Retina (tissue), 1 donor: ENCODE data around the gene TXN.
"Not testable (repeated sequence)": the region's sequence is repeated elsewhere in the genome, so short reads cannot be mapped to it uniquely, and the experiment has no call there.

ENCODE experiments used
- DNase-seq: peaks from one replicate; pipeline ENCODE4 v3.0.0-alpha.2; 2016

TXN gene

DNA sequence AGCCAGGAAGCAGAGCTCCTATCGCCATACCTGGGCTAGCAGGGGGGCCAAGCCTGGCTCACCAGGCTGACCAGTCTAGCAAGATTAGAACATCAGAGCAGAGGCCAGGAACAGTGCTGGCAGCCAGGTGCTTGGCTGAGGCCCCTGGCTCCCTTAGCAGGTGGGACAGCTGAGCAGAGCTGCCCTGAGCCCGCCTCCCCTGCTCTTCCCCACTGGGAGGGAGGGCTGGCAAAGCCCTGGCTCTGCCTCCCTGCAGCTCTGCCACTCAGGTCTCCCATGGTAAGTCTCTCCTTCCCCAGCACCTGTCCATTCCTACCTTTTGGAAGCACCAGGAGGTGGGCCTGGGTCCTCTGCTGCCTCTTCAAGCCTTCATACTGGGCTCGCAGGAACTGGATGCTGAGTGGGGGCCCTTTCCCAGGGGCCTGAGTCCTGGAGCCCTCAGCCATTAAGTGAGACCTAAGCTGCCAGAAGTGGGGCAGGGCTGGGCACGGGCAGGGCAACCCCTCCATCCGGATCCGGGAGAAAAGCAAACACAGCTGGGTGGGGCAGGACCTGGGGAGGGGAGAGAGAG, 49.2 kb downstream of the TXN start:
- no peak for DNase-seq

DNA sequence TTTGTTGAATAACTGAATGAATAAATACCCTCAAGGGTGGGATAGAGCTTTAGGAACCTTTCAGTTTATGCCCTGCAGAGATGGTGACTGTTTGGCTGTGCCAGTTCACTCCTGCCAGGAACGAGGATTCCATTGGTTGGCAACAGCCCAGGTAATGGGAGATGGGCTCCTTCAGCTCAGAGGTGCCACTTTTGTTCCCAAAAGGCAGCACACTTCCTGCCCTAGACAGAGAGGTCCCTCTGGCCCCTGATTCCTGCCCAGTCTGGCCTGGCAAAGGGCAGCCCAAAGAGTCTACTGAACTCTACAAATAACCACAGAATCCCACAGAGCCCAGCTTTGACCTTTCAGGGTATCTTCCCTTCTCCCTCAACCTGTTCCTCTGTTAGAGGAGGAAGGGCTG, 49.9 kb downstream of the TXN start:
- DNase-seq, result no peak

DNA sequence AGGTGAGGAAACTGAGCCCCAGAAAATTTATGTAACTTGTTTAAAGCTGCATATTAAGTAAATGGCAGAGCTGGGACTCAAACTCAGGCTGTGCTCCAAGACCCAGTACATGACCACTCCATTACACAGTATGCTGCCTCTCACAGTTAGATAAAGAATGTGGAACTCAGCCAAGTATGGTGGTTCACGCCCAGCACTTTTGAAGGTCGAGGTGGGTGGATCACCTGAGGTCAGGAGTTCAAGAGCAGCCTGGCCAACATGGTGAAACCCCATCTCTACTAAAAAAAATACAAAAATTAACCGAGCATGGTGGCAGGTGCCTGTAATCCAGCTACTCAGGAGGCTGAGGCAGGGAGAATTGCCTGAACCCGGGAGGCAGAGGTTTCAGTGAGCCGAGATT, 50.7 kb downstream of the TXN start:
- not testable (repeated sequence) for DNase-seq

DNA sequence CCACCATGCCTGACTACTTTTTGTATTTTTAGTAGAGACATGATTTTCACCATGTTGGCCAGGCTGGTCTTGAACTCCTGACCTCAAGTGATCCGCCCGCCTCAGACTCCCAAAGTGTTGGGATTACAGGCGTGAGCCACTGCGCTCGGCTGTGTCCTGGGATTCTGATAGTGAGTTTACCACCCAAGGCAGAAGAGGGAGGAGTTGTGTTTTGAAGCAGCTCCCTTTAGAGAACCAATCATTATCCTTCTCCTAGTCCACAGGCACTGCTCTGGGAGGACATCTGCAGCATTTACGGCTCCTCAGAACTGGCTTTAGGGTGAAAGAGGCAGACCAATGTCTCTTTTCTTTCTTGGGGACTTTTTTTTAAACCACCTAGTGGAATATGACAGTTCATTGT, 54.1 kb downstream of the TXN start:
- DNase-seq, result no peak

DNA sequence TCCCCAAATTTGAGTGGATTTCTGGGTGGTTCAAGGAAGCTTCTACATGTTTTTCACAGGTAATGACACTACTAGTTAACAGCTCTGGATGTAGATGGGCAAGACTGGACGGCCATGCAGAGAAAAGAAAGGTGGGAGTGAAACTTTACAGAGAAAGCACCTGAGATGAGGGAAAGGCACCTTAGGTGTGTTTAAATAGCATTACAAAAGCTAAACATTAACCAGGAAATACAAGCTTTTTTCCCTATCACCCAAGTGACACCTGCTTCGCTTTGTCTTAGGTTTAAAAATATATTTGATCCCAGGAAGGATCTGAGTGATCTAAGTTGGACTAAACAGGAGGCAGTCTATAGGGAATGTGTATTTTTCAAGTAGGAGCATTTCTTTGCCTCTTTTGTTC, 56.7 kb downstream of the TXN start:
- no peak for DNase-seq

DNA sequence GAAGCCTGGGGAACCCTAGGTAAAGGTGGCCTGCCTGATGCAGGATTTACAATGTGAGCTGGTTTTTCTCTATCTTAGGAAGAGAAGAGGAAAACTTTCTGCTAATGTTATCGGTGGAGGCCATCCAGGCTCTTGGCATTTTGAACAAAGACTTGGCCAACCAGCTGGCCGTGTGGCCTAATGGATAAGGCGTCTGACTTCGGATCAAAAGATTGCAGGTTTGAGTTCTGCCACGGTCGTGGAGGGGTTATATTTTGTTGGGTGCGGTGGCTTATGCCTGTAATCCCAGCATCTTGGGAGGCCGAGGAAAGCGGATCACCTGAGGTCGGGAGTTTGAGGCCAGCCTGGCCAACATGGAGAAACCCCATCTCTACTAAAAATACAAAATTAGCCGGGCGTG, 58.0 kb downstream of the TXN start:
- DNase-seq, result no peak

DNA sequence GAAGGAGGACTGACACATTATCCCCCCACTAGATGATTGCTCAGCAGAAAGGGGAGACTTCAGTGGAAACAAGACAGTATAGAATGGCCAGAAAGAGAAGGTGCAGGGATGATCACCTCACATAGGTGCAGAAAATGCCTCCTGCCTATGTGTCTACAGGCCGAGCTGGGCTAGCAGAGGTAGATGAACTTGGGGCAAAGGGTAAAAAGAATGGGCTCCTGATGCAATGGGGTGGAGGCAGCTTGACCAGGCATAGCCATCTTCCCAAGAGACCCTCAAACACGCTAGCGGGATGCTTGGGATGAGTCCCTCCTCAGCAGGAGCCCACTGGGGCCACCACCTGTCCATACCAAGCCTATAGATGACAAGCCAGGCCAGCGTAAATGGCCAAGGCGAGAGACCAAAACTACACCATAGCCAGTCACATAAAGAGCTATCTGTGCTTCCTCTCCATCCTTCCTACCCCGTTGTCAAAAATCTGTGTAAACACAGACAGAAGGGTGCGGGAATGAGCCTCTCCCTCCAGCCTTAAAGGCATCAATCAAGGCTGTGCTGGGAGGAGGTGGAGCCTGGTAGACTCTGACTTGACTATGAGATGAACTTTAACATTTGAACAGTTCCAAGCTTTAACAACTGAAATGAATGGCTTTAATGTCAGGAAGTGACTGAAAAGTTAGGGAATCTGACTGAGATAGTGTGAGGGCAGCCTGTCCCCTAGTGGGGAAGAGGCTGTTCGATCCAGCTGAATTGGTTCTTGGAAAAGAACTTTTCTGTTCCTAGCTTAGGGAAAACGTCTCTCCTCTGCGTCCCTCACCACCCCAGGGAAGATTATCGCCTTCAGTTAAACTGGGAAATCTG, 58.7 kb downstream of the TXN start:
- no peak for DNase-seq

DNA sequence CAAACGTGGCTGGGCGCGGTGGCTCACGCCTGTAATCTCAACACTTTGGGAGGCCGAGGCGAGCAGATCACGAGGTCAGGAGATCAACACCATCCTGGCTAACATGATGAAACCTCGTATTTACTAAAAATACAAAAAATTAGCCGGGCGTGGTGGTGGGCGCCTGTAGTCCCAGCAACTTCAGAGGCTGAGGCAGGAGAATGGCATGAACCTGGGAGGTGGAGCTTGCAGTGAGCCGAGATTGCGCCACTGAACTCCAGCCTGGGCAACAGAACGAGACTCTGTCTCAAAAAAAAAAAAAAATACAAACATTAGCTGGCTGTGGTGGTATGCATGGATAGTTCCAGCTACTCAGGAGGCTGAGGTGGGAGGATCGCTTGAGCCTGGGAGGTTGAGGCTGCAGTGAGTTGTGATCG, 60.2 kb downstream of the TXN start:
- DNase-seq, result not testable (repeated sequence)
